Hepatocyte (in vitro differentiated cells): Measurements from ENCODE around the gene STRN4. TPM values are rescaled to one million over a fixed set of nuclear protein-coding genes. Genes with fewer than 3 reads are reported as not detected.
A peak's percentile ranks its signal among the peaks of the same experiment; 100 is the strongest.

ENCODE experiments used
- DNase-seq: peaks from one replicate; pipeline ENCODE4 v3.0.0-alpha.2; 2016; ENCODE audit warnings: low spot score
- H2AFZ ChIP-seq: fragments of 200-600 bp; sonication (generic); 2 replicates; pipeline ENCODE4 v1.6.0; 2016; ENCODE audit warnings: antibody characterized with exemption, mild to moderate bottlenecking
- H3K27ac ChIP-seq: fragments of 200-600 bp; sonication (generic); 2 replicates; pipeline ENCODE4 v1.5.1; 2016; ENCODE audit warnings: mild to moderate bottlenecking
- H3K27me3 ChIP-seq: fragments of 200-600 bp; sonication (generic); 2 replicates; pipeline ENCODE4 v1.6.1; 2016
- H3K36me3 ChIP-seq: fragments of 200-600 bp; sonication (generic); replicated peaks from 2 replicates; pipeline ENCODE4 v1.5.1; 2016; ENCODE audit warnings: low read depth; ENCODE audit not compliant: insufficient read depth
- H3K4me1 ChIP-seq: fragments of 200-600 bp; sonication (generic); 2 replicates; pipeline ENCODE4 v1.5.1; 2016; ENCODE audit warnings: mild to moderate bottlenecking, moderate library complexity; ENCODE audit not compliant: insufficient read depth
- H3K4me2 ChIP-seq: fragments of 200-600 bp; sonication (generic); 2 replicates; pipeline ENCODE4 v1.6.0; 2016
- H3K4me3 ChIP-seq: fragments of 200-600 bp; sonication (generic); 2 replicates; pipeline ENCODE4 v1.5.1; 2016; ENCODE audit warnings: mild to moderate bottlenecking
- H3K79me2 ChIP-seq: fragments of 200-600 bp; sonication (generic); 2 replicates; pipeline ENCODE4 v1.6.0; 2017; ENCODE audit warnings: mild to moderate bottlenecking
- H3K9me2 ChIP-seq: fragments of 200-600 bp; sonication (generic); replicated peaks from 2 replicates; pipeline ENCODE4 v1.6.0; 2017; ENCODE audit warnings: mild to moderate bottlenecking; ENCODE audit not compliant: insufficient read depth
- H3K9me3 ChIP-seq: fragments of 200-600 bp; sonication (generic); 2 replicates; pipeline ENCODE4 v1.5.1; 2016; ENCODE audit warnings: low read depth, mild to moderate bottlenecking
- H4K20me1 ChIP-seq: fragments of 200-600 bp; sonication (generic); 2 replicates; pipeline ENCODE4 v1.6.0; 2016; ENCODE audit warnings: mild to moderate bottlenecking; ENCODE audit not compliant: insufficient read depth, poor library complexity, severe bottlenecking
- CTCF ChIP-seq: fragments of 200-600 bp; sonication (generic); IDR thresholded peaks from 2 replicates; pipeline ENCODE4 v1.5.1; 2016; ENCODE audit warnings: antibody characterized with exemption, mild to moderate bottlenecking; ENCODE audit not compliant: poor library complexity
- EZH2 ChIP-seq: fragments of 200-600 bp; sonication (generic); IDR thresholded peaks from 2 replicates; pipeline ENCODE4 v1.6.1; 2016; ENCODE audit warnings: antibody characterized with exemption, mild to moderate bottlenecking, borderline replicate concordance
- EZH2phosphoT487 ChIP-seq: fragments of 200-600 bp; sonication (generic); IDR thresholded peaks from one replicate; pipeline ENCODE4 v1.6.1; 2018; ENCODE audit warnings: antibody characterized with exemption, mild to moderate bottlenecking, low read depth, moderate library complexity; ENCODE audit not compliant: unreplicated experiment, severe bottlenecking
- WGBS: methylation state at CpG from one replicate; pipeline ENCODE4 v1.1.6; 2016; ENCODE audit warnings: low lambda C conversion rate; ENCODE audit errors: missing lambda C conversion rate; 5-methylcytosine and 5-hydroxymethylcytosine counted together
- polyA plus RNA-seq: library from polyadenylated mRNA; unstranded; fragments of >200 nt; fragmentation: Nextera tagmentation; extraction: Ambion mirVana; gene quantifications from 2 replicates; pipeline ENCODE4 v1.2.1, GENCODE V29; 2016
- total RNA-seq: library from RNA; depleted of rRNA; stranded (reverse); fragments of >200 nt; gene quantifications from 2 replicates; pipeline ENCODE4 v1.2.3, GENCODE V29; 2014

Gene STRN4
- total and polyA plus RNA-seq, 2 experiments from 2014 or later = 63.7 to 64.1 TPM

- DNase-seq = peak; percentile 78
- Histone ChIP-seq H3K9me3 (no peaks in the 10 kb centered on the region), H3K27me3 (no peaks in the 10 kb centered on the region), H3K79me2 (peaks cover 42% of the 10 kb centered on the region), H3K9me2 (no peaks in the 10 kb centered on the region), H4K20me1 (peaks cover 23% of the 10 kb centered on the region), H3K4me2 (no peak overlapping the region), H3K4me1 (peaks cover 11% of the 10 kb centered on the region), H3K4me3 (no peak overlapping the region), H2AFZ (no peak overlapping the region), H3K27ac (no peak overlapping the region), H3K36me3 (no peaks in the 10 kb centered on the region)
- 93% methylated on average over 21 of the region's 21 CpGs for WGBS
- peak; percentile 63 for TF ChIP-seq CTCF
- no peak for TF ChIP-seq EZH2
Observed at GRCh38 chr19:46748325-46749109, 2.3 kb upstream of the STRN4 start.

DNA sequence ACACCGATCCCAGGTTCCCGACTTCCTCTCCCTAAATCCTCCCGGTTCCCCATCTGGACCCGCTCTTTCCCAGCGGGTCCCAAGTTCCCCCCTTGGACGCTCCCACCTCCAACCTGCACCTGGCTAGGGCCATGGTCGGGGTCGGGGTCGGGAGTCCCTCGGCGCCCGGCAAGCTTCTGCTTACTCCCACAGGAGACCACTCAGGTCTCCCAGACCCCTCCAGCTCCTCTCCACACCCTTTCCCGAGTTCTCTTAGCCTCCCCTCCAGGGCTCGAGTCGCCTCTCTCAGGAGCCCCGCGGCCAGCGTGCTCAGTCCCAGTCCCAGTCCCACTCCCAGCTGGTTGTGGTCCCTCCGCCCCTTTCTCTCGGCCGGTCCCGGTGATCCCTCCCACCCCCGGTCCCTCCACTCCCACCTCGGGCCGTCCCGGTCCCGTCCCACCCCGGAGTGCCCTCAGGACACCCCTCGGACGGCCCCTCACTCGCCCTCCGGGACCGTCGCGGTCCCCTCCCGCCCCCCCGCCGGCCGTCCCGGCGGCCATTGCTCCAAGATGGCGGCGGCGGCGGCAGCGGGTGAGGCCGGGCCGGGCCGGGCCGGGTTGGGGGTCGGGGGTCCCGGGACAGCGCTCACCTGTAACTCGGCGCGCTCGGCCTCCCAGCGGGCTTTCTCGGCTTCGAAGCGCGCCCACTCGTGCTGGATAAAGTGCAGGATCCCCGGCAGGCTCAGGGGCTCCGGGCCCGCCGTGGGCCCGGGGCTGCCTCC, 549 bp downstream of the STRN4 start, which contains the start of gene FKRP:
Gene FKRP (plus strand): TSS at position 537 of the 760 bp plus-strand sequence. CDS start 9,394 bp downstream, outside the sequence.
- Histone ChIP-seq H3K4me3 (peak within 1 kb of the TSS; percentile 100), H3K9me3 (no peaks in the 10 kb centered on the region), H3K79me2 (peaks cover 70% of the 10 kb centered on the region), H4K20me1 (peaks cover 51% of the 10 kb centered on the region), H3K36me3 (no peaks in the 10 kb centered on the region), H3K4me1 (peaks cover 11% of the 10 kb centered on the region), H3K27ac (peak within 1 kb of the TSS; percentile 96), H3K4me2 (peak within 1 kb of the TSS; percentile 97), H3K27me3 (no peaks in the 10 kb centered on the region), H2AFZ (peak within 1 kb of the TSS; percentile 94), H3K9me2 (no peaks in the 10 kb centered on the region)
- DNase-seq = peak; percentile 60
- 0% methylated on average over 12 of the region's 68 CpGs for WGBS
- no peak for TF ChIP-seq EZH2
- TF ChIP-seq CTCF = no peak
- no peak for TF ChIP-seq EZH2phosphoT487

DNA sequence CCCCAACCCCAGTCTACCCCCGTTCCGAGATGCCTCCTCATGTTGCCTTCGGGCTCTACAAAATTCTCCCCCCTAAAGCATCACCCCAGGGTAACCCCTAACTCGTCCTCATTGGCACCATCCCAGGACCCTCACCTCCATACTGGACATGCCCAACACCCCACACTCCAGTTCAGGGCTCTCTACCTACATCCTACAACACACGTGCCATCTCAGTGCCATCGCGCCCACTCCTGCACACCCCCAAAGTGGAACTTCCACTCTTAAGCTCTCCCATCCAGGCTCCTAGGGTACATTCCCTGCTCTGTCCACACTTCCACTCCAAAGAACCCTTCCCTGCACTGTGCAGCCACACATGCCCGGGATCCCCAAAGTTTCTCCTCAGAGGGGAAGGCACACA, 1.2 kb downstream of the STRN4 start:
- Histone ChIP-seq H3K79me2 (peaks cover 77% of the 10 kb centered on the region), H3K9me2 (no peaks in the 10 kb centered on the region), H4K20me1 (peaks cover 58% of the 10 kb centered on the region), H2AFZ (no peak overlapping the region), H3K9me3 (no peaks in the 10 kb centered on the region), H3K27ac (no peak overlapping the region), H3K4me3 (peak overlapping the region; percentile 100), H3K4me1 (peaks cover 11% of the 10 kb centered on the region), H3K36me3 (no peaks in the 10 kb centered on the region), H3K4me2 (peak overlapping the region; percentile 96), H3K27me3 (no peaks in the 10 kb centered on the region)
- WGBS = 55% methylated on average over 7 of the region's 8 CpGs
- TF ChIP-seq CTCF = no peak
- TF ChIP-seq EZH2phosphoT487 = no peak
- TF ChIP-seq EZH2 = no peak
- DNase-seq = no peak
